H1 (cell line): ENCODE results near the gene AKIRIN2. TPM values are rescaled to one million over a fixed set of nuclear protein-coding genes. Genes with fewer than 3 reads are reported as not detected.

ENCODE experiments used
- CHD1 ChIP-seq: IDR thresholded peaks from 2 replicates; pipeline ENCODE4 v1.6.1; 2012; ENCODE audit warnings: low read depth, low read length, improper control_type of control experiment
- RFX5 ChIP-seq: IDR thresholded peaks from 2 replicates; pipeline ENCODE4 v1.6.1; 2011; ENCODE audit warnings: low read depth, low read length, improper control_type of control experiment, borderline replicate concordance
- polyA plus RNA-seq, 7 experiments: library from polyadenylated mRNA; depleted of rRNA in 3 of 7; stranded (reverse) in 5 of 7; unstranded in 2 of 7; fragments of >200 nt in 5 of 7; fragments of 200-250 nt in 2 of 7; gene quantifications; 1 replicate in 5 of 7; 2 replicates in 1 of 7; 4 replicates in 1 of 7; pipeline versions ENCODE4 v1.2.1 to v1.2.3, GENCODE V29; 2011 to 2013; ENCODE audit warnings: missing spikeins in 2 of 7, mixed read lengths in 2 of 7
- total RNA-seq: library from RNA; stranded (reverse); fragmentation: NEBNext Ultra II Directional; extraction: Animal tissue kit (Norgen Biotek cat#: 25700); gene quantifications from 2 replicates; pipeline ENCODE4 v1.2.1, GENCODE V29; 2021

The AKIRIN2 gene
- total and polyA plus RNA-seq, 2 of the 8 experiments (the other 6 are each of a cell fraction or from before 2014, with no cell fraction given) = 35.6 to 75.3 TPM

GRCh38 chr6:87660226-87660911 is 41.7 kb downstream of the AKIRIN2 start (continued):
- TF ChIP-seq CHD1 (no peak), RFX5 (no peak)
